ENCODE measurements around the gene ADGRA1.
"Not testable (repeated sequence)": the region's sequence is repeated elsewhere in the genome, so short reads cannot be mapped to it uniquely, and the experiment has no call there.

The ADGRA1 gene

GRCh38 chr10:133167693-133168616 lies 80.2 kb downstream of the ADGRA1 start:
- DNase-seq (ENCODE audit: low read depth) = no peak
- no peak for TF ChIP-seq CTCF (IDR thresholded peaks at IDR 0.05; ENCODE audit: insufficient read depth, low read depth, low read length, missing control alignments)
- H3K4me3 ChIP-seq (ENCODE audit: low read length) = no peak overlapping the region

GRCh38 chr10:133168617-133169031 lies 80.9 kb downstream of the ADGRA1 start:
- no peak for DNase-seq (ENCODE audit: low read depth)
- no peak for TF ChIP-seq CTCF (IDR thresholded peaks at IDR 0.05; ENCODE audit: insufficient read depth, low read depth, low read length, missing control alignments)
- no peak overlapping the region for H3K4me3 ChIP-seq (ENCODE audit: low read length)

- H3K4me3 ChIP-seq (ENCODE audit: low read length) = no peak overlapping the region
- no peak for DNase-seq (ENCODE audit: low read depth)
- TF ChIP-seq CTCF (IDR thresholded peaks at IDR 0.05; ENCODE audit: insufficient read depth, low read depth, low read length, missing control alignments) = no peak
Observed at GRCh38 chr10:133169173-133169947, 81.6 kb downstream of the ADGRA1 start.

- no peak for DNase-seq (ENCODE audit: low read depth)
- no peak for TF ChIP-seq CTCF (IDR thresholded peaks at IDR 0.05; ENCODE audit: insufficient read depth, low read depth, low read length, missing control alignments)
- H3K4me3 ChIP-seq (ENCODE audit: low read length) = no peak overlapping the region
Observed at GRCh38 chr10:133170092-133170491, 82.4 kb downstream of the ADGRA1 start.

- H3K4me3 ChIP-seq (ENCODE audit: low read length) = no peak overlapping the region
- no peak for TF ChIP-seq CTCF (IDR thresholded peaks at IDR 0.05; ENCODE audit: insufficient read depth, low read depth, low read length, missing control alignments)
- DNase-seq (ENCODE audit: low read depth) = no peak
Observed at GRCh38 chr10:133173860-133174640, 86.3 kb downstream of the ADGRA1 start.

- no peak for DNase-seq (ENCODE audit: low read depth)
- H3K4me3 ChIP-seq (ENCODE audit: low read length) = no peak overlapping the region
- TF ChIP-seq CTCF (IDR thresholded peaks at IDR 0.05; ENCODE audit: insufficient read depth, low read depth, low read length, missing control alignments) = no peak
Observed at GRCh38 chr10:133174689-133175263, 87.1 kb downstream of the ADGRA1 start.

GRCh38 chr10:133175624-133176023 lies 87.9 kb downstream of the ADGRA1 start:
- H3K4me3 ChIP-seq (ENCODE audit: low read length); DNase-seq (ENCODE audit: low read depth): not testable (repeated sequence)
